AG04449 (cell line): ENCODE measurements around the gene SMLR1.

ENCODE experiments used
- CTCF ChIA-PET: fragments of 350-600 bp; formaldehyde crosslinking; extraction: SDS; loops from one replicate; lab custom pipeline; 2021; ENCODE audit warnings: antibody characterized with exemption; lab: Yijun Ruan, JAX
- POLR2A ChIA-PET: fragments of 400-600, 350-600 bp; formaldehyde crosslinking; extraction: SDS; loops from one replicate; lab custom pipeline; 2020; ENCODE audit warnings: antibody characterized with exemption, inconsistent platforms; lab: Yijun Ruan, JAX
- DNase-seq: peaks from one replicate; pipeline ENCODE4 v3.0.0-alpha.2; 2010; ENCODE audit warnings: low read depth, low spot score
- H3K4me3 ChIP-seq: 2 replicates; pipeline ENCODE4 v1.5.1; 2011; ENCODE audit warnings: low read depth, mild to moderate bottlenecking, control low read depth, low read length
- CTCF ChIP-seq: IDR thresholded peaks from one replicate; pipeline ENCODE4 v1.5.1; 2011; ENCODE audit warnings: mild to moderate bottlenecking, moderate library complexity, low read length, control low read depth, inconsistent platforms; ENCODE audit not compliant: insufficient read depth; ENCODE audit errors: missing control alignments

Gene SMLR1

GRCh38 chr6:130783416-130784107 lies 43.6 kb upstream of the SMLR1 start:
- CTCF ChIA-PET, result no interaction called here
- H3K4me3 ChIP-seq, result no peak overlapping the region
- POLR2A ChIA-PET, result no interaction called here
- TF ChIP-seq CTCF, result no peak
- no peak for DNase-seq

- CTCF ChIA-PET, result no interaction called here
- TF ChIP-seq CTCF, result no peak
- POLR2A ChIA-PET, result no interaction called here
- no peak for DNase-seq
- H3K4me3 ChIP-seq, result no peak overlapping the region
These were observed 39.3 kb upstream of the SMLR1 start for GRCh38 chr6:130787726-130788500.

DNA sequence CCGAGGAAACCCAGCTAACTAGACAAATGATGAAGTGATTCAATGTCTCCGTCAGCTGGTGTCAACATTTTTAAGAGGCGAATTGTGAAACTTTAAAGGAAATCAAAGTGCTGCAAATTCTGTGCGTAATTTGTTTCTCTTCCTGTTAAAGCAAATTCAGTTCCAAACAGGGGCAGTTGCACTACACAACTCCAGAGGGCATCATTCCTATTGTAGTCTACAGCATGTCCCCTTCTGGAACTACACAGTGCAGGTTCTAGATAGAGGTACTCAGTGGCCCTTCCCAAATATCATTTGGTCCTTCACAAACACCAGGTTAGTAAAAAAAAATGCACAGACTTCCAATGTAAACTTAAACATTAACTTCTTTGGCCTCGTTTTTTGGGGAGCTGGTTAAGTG lies 38.3 kb upstream of the SMLR1 start:
- no peak for TF ChIP-seq CTCF
- ChIA-PET CTCF (no interaction called here), POLR2A (no interaction called here)
- no peak overlapping the region for H3K4me3 ChIP-seq
- no peak for DNase-seq

- POLR2A ChIA-PET, result no interaction called here
- CTCF ChIA-PET, result interaction anchor here (0.8 kb wide), 1 partner anchor 57 kb away, joined by 3 read pairs; no protein-coding TSS in a partner anchor
- DNase-seq, result no peak
- H3K4me3 ChIP-seq, result no peak overlapping the region
- no peak for TF ChIP-seq CTCF
These were observed 33.1 kb upstream of the SMLR1 start for GRCh38 chr6:130794010-130794697.

DNA sequence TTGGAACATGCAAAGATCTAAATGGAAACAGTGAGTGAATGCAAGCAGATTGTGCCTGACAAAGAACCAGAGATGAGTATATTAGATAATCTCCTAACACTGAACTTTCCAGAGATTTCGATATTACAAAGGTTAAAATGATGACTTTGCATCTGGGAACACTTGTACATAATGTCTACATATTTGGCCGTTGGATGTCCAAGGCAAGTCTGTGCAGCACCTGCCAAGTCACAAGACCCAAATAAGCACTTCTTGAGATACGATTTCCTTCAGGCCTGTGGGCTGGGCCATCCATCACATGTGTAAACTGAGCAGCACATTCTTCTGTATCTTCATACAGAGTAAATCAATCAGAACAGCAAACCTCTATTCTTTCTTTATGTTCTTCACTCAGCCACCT lies 32.5 kb upstream of the SMLR1 start:
- ChIA-PET CTCF (no interaction called here), POLR2A (no interaction called here)
- DNase-seq, result no peak
- H3K4me3 ChIP-seq, result no peak overlapping the region
- no peak for TF ChIP-seq CTCF

GRCh38 chr6:130796313-130796905 lies 30.8 kb upstream of the SMLR1 start:
- TF ChIP-seq CTCF, result no peak
- no peak overlapping the region for H3K4me3 ChIP-seq
- CTCF ChIA-PET, result no interaction called here
- POLR2A ChIA-PET, result no interaction called here
- DNase-seq, result no peak
